HG03558 (cell line): ENCODE results near the gene CYP46A1.
"Not testable (repeated sequence)": the region's sequence is repeated elsewhere in the genome, so short reads cannot be mapped to it uniquely, and the experiment has no call there.

Source experiments
- ATAC-seq: cut with Tn5 transposase; IDR thresholded peaks from one replicate; pipeline ENCODE4 v1.9.1; 2021; ENCODE audit warnings: moderate number of reproducible peaks; ENCODE audit not compliant: unreplicated experiment; ENCODE audit errors: extremely low read depth

CYP46A1 gene

GRCh38 chr14:99656171-99656570 is 27.9 kb upstream of the CYP46A1 start:
- ATAC-seq, result no peak

DNA sequence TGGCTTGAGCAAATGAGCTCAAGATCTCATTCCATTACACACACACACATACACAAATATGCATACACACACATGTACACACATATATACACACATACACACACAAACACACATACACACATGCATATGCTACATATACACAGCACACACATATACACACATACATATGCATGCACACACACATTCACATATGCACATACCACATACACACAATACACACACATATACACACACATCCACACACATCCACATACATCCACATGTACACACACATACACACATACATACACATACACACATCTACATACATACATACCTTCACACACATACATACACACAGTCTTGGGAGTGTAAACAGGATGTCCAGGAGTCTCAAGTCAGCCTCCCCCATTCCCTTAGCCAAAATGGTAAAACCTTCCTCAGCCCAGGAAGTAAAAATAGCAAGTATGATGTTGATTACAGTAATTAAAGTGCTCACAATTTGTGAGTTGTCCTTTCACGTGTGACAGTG is 26.4 kb upstream of the CYP46A1 start:
- ATAC-seq, result no peak

GRCh38 chr14:99658218-99658845 is 25.8 kb upstream of the CYP46A1 start:
- no peak for ATAC-seq

- no peak for ATAC-seq
Observed at GRCh38 chr14:99659333-99659741, 24.8 kb upstream of the CYP46A1 start.

- ATAC-seq, result no peak
Observed at GRCh38 chr14:99660006-99660566, 24.0 kb upstream of the CYP46A1 start.

DNA sequence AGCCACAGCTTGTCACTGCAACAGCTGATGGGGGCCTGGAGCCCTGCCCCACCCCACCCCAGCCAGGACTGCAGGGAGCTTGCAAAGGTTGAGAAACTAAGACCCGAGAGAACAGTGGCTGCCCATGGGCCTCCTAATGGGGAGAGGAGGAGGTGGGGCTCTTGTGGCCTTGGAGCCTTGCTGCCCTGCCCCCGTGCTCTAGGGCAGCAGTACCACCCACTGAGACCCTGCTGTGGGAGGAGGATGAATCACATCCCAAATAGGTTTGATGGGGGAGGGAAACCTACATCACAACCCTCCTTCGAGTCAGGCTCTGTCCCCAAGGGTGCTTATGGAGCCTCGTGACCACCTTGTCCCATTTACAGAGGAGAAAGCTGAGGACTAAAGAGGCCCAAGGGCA is 23.3 kb upstream of the CYP46A1 start:
- no peak for ATAC-seq

DNA sequence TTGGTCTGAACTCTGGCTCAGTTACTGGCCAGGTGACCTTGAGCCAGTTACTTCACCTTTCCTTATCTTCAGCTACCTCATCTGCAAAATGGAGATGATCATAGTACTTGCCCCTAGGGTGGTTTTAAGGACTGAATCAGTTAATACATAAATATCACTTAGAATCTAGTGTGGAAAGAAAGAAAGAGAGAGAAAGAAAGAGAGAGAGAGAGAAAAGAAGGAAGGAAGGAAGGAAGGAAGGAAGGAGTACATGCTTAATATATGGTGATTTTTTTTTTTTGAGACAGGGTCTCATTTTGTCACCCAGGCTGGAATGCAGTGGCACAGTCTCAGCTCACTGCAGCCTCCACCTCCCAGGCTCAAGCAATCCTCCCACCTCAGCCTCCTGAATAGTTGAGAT is 22.9 kb upstream of the CYP46A1 start:
- not testable (repeated sequence) for ATAC-seq

DNA sequence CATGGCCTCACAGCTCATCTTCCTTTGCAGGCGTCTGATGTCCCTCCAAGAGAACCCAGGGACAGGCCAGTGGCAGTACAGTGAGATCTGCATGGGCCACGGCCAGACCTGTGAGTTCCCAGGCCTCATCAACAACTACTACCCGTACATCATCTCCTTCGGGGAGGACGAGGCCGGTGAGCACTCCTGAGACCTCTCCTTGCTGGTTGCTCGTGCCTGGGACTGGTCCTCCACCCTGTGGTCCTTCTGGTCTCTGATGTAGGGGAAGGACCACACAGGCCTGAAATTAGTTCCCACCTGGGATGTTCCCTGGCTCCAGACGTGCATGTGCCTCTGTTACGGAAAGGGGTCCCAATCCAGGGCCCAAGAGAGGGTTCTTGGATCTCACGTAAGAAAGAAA is 21.3 kb upstream of the CYP46A1 start:
- ATAC-seq, result no peak

- ATAC-seq, result no peak
Observed at GRCh38 chr14:99663386-99664057, 20.6 kb upstream of the CYP46A1 start.

DNA sequence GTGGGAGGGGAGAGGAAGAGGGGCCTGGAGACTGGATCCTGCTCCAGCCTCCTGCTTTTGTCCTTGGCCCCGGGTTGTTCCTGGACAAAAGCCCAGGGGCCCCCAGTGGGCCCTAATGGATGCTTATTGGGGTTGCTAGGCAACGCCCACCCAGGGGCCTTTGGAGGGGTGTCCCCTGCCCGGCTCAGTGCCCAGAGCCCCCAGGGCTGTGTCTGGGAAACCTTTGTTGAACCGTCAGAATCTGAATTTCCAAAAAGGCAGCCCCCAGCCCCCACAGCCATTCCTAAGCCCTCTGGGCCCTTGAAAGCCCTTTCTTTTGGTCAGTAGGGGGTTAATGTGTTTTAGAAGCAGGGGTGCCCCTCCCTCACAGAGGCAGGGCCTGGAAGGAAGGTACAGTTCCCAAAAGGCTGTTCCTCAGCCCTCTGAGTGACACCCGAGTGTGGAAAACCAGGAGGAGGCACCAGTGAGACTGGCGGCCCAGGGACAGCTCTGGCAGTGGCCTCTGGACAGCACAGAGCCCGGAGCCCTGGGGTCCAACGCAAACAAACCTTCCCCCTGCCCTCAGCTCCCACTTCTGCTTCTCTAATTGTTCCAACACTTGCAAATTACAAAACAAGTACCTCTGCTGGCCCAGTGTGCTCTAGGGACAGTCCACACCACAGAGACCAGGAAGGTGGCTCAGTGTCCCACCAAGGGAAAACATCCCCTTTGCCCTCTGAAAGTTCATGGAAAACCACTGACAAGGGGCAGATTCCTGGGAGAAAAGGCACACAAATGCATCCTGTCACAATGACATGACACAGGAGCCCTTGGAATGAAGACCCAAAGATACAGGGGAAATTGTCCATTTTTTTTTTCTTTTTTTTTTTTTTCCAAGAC is 19.8 kb upstream of the CYP46A1 start:
- no peak for ATAC-seq

- ATAC-seq, result no peak
Observed at GRCh38 chr14:99664937-99665273, 19.2 kb upstream of the CYP46A1 start.

DNA sequence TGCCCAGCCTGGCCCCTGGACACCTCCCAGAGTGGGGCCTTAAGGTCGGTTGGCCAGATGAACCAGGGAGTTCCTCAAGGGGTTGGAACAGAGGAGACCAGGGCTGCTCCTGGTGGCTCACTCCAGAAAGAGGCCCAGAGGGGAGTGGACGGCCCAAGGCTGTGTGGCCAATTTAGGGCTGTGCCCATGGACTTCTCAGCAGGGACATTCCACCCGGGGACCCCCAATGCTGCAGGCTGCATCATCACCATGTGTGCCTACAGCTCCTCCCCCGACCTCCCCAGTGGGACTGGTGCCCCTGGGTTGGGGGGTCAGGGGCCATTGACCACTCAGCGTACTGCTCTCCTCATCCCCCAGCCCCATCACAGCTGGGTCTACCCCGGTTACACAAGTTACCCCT is 17.6 kb upstream of the CYP46A1 start:
- no peak for ATAC-seq

- ATAC-seq, result no peak
Observed at GRCh38 chr14:99667045-99667444, 17.1 kb upstream of the CYP46A1 start.

DNA sequence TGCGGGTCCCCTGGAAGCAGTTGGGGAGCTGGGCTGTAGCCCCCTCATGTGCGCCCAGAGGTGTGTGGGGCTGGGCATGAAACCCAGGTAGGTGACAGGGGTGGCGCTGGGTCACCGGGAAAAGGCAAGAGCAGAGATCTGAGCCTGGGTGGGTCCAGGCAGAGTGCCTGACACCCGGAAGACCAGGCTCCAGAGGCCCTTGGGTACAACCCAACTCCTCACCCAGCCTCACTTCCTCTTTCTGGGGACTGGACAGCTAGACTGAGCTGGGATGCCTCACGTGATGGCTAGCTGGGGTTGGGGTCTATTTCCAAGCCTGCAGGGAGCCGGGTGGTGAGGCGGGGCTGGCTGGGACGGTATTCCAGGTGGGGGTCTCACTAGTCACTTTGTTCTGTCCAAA is 16.3 kb upstream of the CYP46A1 start:
- no peak for ATAC-seq

GRCh38 chr14:99668307-99669295 is 15.5 kb upstream of the CYP46A1 start:
- no peak for ATAC-seq

DNA sequence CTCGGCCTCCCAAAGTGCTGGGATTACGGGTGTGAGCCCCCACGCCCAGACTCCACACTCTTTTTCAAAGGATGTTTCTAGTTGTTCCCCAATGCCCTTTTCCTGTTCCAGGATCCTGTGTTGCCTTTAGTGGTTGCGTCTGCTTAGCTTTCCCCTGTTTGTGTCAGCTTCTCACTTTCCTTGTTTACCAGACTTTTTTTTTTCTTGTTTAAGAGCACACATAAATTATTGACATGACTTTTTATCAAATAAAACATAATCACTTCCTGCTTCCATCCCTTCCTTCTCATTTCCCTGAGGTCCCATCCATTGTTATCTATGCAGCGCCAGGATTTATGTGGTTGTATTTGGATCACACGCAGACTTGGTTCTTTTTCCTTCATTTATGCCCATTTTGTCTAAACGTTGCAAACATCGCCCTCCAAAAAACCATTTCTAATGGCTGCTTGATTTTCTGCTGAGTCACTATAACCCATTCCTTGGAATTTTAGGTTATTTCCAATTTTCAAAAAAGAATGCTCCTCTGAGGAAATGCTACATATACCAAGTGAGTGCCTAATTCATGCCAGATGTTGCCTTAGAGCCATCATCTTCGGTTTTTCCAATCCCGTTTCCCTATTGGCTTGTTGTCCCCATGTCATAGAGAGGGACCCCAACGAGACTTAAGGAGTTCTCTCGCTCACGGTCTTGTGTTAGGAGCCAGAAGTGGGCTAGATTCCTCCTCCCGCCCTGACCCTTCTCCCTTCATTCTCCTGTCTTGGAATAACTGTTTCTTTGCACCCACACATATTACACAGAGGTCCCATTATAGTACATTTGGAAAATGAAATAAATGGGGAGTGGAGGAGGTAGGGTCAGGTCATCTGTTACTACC is 13.5 kb upstream of the CYP46A1 start:
- no peak for ATAC-seq

GRCh38 chr14:99671235-99672224 is 12.6 kb upstream of the CYP46A1 start:
- no peak for ATAC-seq
